Common myeloid progenitor, CD34-positive (primary cell): ENCODE data around the gene ANKRD53.
A peak's percentile ranks its signal among the peaks of the same experiment; 100 is the strongest.

Experiments used
- CTCF ChIA-PET: fragments of 350-600 bp; sonication (Branson Sonifier 250); formaldehyde crosslinking; loops from one replicate; lab custom pipeline; 2021; ENCODE audit warnings: antibody characterized with exemption; lab: Charles Lee
- POLR2A ChIA-PET: fragments of 350-600 bp; sonication (Branson Sonifier 250); formaldehyde crosslinking; loops from one replicate; lab custom pipeline; 2021; ENCODE audit warnings: antibody characterized with exemption; lab: Charles Lee
- DNase-seq, 3 donors: peaks; one replicate each; pipeline versions ENCODE4 v3.0.0 to v3.0.0-alpha.2; 2013
- H3K27ac ChIP-seq, 2 experiments: 1 replicate in 1 of 2; 2 replicates in 1 of 2; pipeline ENCODE4 v1.7.0; 2013; ENCODE audit warnings: inconsistent platforms in 2 of 2, low read length in 2 of 2, mild to moderate bottlenecking in 2 of 2, low read depth in 1 of 2, moderate library complexity in 1 of 2; ENCODE audit not compliant: severe bottlenecking in 2 of 2, insufficient read depth in 1 of 2, poor library complexity in 1 of 2
- H3K27me3 ChIP-seq, 5 experiments: replicated peaks in 2 of 5; 1 replicate in 3 of 5; 2 replicates in 2 of 5; pipeline versions ENCODE4 v1.6.1 to v1.7.0; 2013; ENCODE audit warnings: low read length in 4 of 5, mild to moderate bottlenecking in 2 of 5, moderate library complexity in 2 of 5, inconsistent platforms in 1 of 5; ENCODE audit not compliant: insufficient read depth in 5 of 5, control insufficient read depth in 4 of 5
- H3K36me3 ChIP-seq, 4 experiments: 1 replicate in 2 of 4; 2 replicates in 2 of 4; pipeline versions ENCODE4 v1.6.1 to v1.7.0; 2013; ENCODE audit warnings: low read length in 3 of 4, control low read depth in 1 of 4, mild to moderate bottlenecking in 1 of 4; ENCODE audit not compliant: control insufficient read depth in 4 of 4, insufficient read depth in 4 of 4
- H3K4me1 ChIP-seq, 4 experiments: 1 replicate in 3 of 4; 2 replicates in 1 of 4; pipeline versions ENCODE4 v1.6.1 to v1.7.1; 2013; ENCODE audit warnings: low read length in 3 of 4, mild to moderate bottlenecking in 3 of 4, control low read depth in 1 of 4, inconsistent platforms in 1 of 4, moderate library complexity in 1 of 4; ENCODE audit not compliant: control insufficient read depth in 4 of 4, insufficient read depth in 4 of 4; ENCODE audit errors: control extremely low read depth in 1 of 4
- H3K4me3 ChIP-seq, 7 experiments: 1 replicate in 4 of 7; 2 replicates in 3 of 7; pipeline versions ENCODE4 v1.5.1 to v1.7.0; 2013; ENCODE audit warnings: mild to moderate bottlenecking in 7 of 7, low read length in 6 of 7, moderate library complexity in 6 of 7, inconsistent platforms in 2 of 7, low read depth in 2 of 7, control low read depth in 1 of 7; ENCODE audit not compliant: insufficient read depth in 4 of 7, control insufficient read depth in 1 of 7; ENCODE audit errors: extremely low read depth in 1 of 7
- H3K9me3 ChIP-seq, 5 experiments: 1 replicate in 4 of 5; 2 replicates in 1 of 5; pipeline versions ENCODE4 v1.6.1 to v1.7.1; 2013; ENCODE audit warnings: low read length in 4 of 5, mild to moderate bottlenecking in 2 of 5, inconsistent platforms in 1 of 5, low read depth in 1 of 5, moderate library complexity in 1 of 5; ENCODE audit not compliant: control insufficient read depth in 4 of 5, insufficient read depth in 2 of 5; ENCODE audit errors: control extremely low read depth in 1 of 5
- WGBS: methylation state at CpG from one replicate; pipeline ENCODE4 v1.1.5; 2013; ENCODE audit not compliant: insufficient coverage; 5-methylcytosine and 5-hydroxymethylcytosine counted together

The ANKRD53 gene

GRCh38 chr2:70944111-70944690 lies 34.2 kb upstream of the ANKRD53 start:
- Histone ChIP-seq H3K27ac (no peak overlapping the region), H3K27me3 (peaks cover 2 to 27% (median 16%) of the 10 kb centered on the region in 5 experiments), H3K36me3 (no peaks in the 10 kb centered on the region), H3K4me1 (peaks cover 0 to 18% (median 9%) of the 10 kb centered on the region in 4 experiments), H3K4me3 (no peak overlapping the region), H3K9me3 (no peaks in the 10 kb centered on the region)
- WGBS = 96% methylated on average over 4 of the region's 4 CpGs
- ChIA-PET CTCF (interaction anchor here (1.1 to 4.1 kb wide), 2 partner anchors 17 to 73 kb away, joined by 4 to 25 read pairs; no protein-coding TSS in a partner anchor), POLR2A (no interaction called here)
- DNase-seq = no peak

- POLR2A ChIA-PET = no interaction called here
- H3K4me1 ChIP-seq = peaks cover 0 to 18% (median 9%) of the 10 kb centered on the region in 4 experiments
- peaks cover 3 to 12% (median 9%) of the 10 kb centered on the region in 5 experiments for H3K27me3 ChIP-seq
- 25% methylated on average over 4 of the region's 8 CpGs for WGBS
- peak; percentile 68 to 83 (median 75) for DNase-seq
- CTCF ChIA-PET = interaction anchor here (0.7 to 3.9 kb wide), 27 partner anchors 10 to 648 kb away, joined by 3 to 62 read pairs (median 5); partner anchors contain the start of genes ATP6V1B1 and FIGLA
- H3K9me3 ChIP-seq = no peaks in the 10 kb centered on the region
- no peak overlapping the region for H3K4me3 ChIP-seq
- H3K27ac ChIP-seq = no peak overlapping the region
- H3K36me3 ChIP-seq = no peaks in the 10 kb centered on the region
Observed at GRCh38 chr2:70946832-70947442, 31.5 kb upstream of the ANKRD53 start.

- Histone ChIP-seq H3K4me3 (peak overlapping the region in 1 of 7 experiments; percentile 44), H3K27me3 (peaks cover 3 to 11% (median 7%) of the 10 kb centered on the region in 5 experiments), H3K27ac (no peak overlapping the region), H3K36me3 (no peaks in the 10 kb centered on the region), H3K9me3 (no peaks in the 10 kb centered on the region), H3K4me1 (peaks cover 0 to 18% (median 9%) of the 10 kb centered on the region in 4 experiments)
- CTCF ChIA-PET = interaction anchor here (0.6 to 3.9 kb wide), 26 partner anchors 11 to 649 kb away, joined by 3 to 62 read pairs (median 6); partner anchors contain the start of genes ATP6V1B1 and FIGLA
- POLR2A ChIA-PET = no interaction called here
- 33% methylated on average over 9 of the region's 11 CpGs for WGBS
- peak in 2 of 3 donors; percentile 30 to 37 for DNase-seq
Observed at GRCh38 chr2:70947556-70948184, 30.8 kb upstream of the ANKRD53 start.

GRCh38 chr2:70948337-70949003 lies 30.0 kb upstream of the ANKRD53 start:
- 15% methylated on average over 19 of the region's 27 CpGs for WGBS

GRCh38 chr2:70949086-70949485 lies 29.3 kb upstream of the ANKRD53 start:
- no peak for DNase-seq
- Histone ChIP-seq H3K36me3 (no peaks in the 10 kb centered on the region), H3K27me3 (peaks cover 3 to 18% (median 12%) of the 10 kb centered on the region in 5 experiments), H3K4me3 (no peak overlapping the region), H3K9me3 (no peaks in the 10 kb centered on the region), H3K27ac (no peak overlapping the region), H3K4me1 (peaks cover 0 to 18% (median 9%) of the 10 kb centered on the region in 4 experiments)
- ChIA-PET POLR2A (interaction anchor here (0.6 kb wide), 1 partner anchor 1060 kb away, joined by 3 read pairs; no protein-coding TSS in a partner anchor), CTCF (interaction anchor here (0.6 to 6.6 kb wide), 19 partner anchors 8 to 161 kb away, joined by 3 to 64 read pairs (median 5); partner anchors contain the start of gene ATP6V1B1)
- 93% methylated on average over 7 of the region's 11 CpGs for WGBS

More at GRCh38 chr2:70948337-70949003, 30.0 kb upstream of the ANKRD53 start:
- Histone ChIP-seq H3K4me1 (peaks cover 0 to 18% (median 9%) of the 10 kb centered on the region in 4 experiments), H3K36me3 (no peaks in the 10 kb centered on the region), H3K27me3 (peaks cover 3 to 16% (median 11%) of the 10 kb centered on the region in 5 experiments), H3K9me3 (no peaks in the 10 kb centered on the region), H3K27ac (no peak overlapping the region), H3K4me3 (peak overlapping the region in 4 of 7 experiments; percentile 33 to 65 (median 40))
- peak; percentile 70 to 79 (median 74) for DNase-seq
- POLR2A ChIA-PET = no interaction called here
- CTCF ChIA-PET = interaction anchor here (0.6 to 3.9 kb wide), 22 partner anchors 10 to 649 kb away, joined by 3 to 62 read pairs (median 6); partner anchors contain the start of gene ATP6V1B1

- H3K4me1 ChIP-seq = peaks cover 4 to 16% (median 15%) of the 10 kb centered on the region in 4 experiments
- WGBS = 95% methylated on average over 7 of the region's 7 CpGs
- no peaks in the 10 kb centered on the region for H3K9me3 ChIP-seq
- ChIA-PET POLR2A (no interaction called here), CTCF (interaction anchor here (1.1 to 6.6 kb wide), 2 partner anchors 9 to 35 kb away, joined by 3 to 64 read pairs; no protein-coding TSS in a partner anchor)
- H3K27ac ChIP-seq = no peak overlapping the region
- peaks cover 2 to 25% (median 7%) of the 10 kb centered on the region in 5 experiments for H3K27me3 ChIP-seq
- no peaks in the 10 kb centered on the region for H3K36me3 ChIP-seq
- no peak for DNase-seq
- H3K4me3 ChIP-seq = no peak overlapping the region
Observed at GRCh38 chr2:70954886-70955285, 23.5 kb upstream of the ANKRD53 start.
